ENCODE measurements around the gene NSF.

Gene NSF

DNA sequence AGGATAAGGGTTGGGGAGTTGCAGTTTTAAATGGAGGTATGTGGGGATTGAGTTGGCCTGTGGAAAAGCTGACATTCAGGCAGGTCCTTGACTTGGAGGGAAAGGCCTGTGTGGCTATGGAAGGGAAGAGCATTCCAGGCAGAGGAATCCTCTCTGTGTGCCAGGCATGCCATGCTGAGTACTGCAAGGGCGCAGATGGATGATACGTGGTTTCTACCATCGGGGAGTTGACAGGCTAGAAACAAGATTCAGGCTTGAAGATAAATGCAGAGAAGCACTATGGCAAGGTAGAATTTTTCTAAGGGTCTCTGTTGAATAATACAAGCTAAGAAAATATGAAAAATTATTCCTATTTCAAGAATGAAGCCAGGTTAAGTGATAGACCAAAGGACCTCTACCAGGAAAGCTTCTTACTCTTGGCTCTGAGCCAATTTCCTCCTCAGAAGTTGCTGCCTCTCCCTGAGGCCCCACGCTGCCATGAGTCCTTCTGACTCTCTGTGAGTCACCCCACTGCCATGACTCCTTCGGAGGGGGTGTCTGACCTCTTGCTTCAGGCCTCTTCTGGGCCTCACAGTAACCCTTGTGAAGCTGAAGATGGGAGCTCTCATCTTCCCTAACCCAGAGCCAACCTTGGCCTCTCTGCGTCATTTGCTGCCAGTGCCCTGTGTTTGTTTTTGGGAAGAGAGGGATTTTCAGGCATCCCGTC, 152.2 kb downstream of the NSF start:
- Mint-ChIP-seq H3K27ac (no peak overlapping the region), H3K4me1 (no peaks in the 10 kb centered on the region), H3K36me3 (ENCODE audit: low read depth) (peaks cover 8% of the 10 kb centered on the region), H3K9me3 (no peaks in the 10 kb centered on the region), H3K4me3 (no peak overlapping the region), H3K27me3 (ENCODE audit: low read depth) (no peaks in the 10 kb centered on the region)
- TF ChIP-seq, protein P1, sequence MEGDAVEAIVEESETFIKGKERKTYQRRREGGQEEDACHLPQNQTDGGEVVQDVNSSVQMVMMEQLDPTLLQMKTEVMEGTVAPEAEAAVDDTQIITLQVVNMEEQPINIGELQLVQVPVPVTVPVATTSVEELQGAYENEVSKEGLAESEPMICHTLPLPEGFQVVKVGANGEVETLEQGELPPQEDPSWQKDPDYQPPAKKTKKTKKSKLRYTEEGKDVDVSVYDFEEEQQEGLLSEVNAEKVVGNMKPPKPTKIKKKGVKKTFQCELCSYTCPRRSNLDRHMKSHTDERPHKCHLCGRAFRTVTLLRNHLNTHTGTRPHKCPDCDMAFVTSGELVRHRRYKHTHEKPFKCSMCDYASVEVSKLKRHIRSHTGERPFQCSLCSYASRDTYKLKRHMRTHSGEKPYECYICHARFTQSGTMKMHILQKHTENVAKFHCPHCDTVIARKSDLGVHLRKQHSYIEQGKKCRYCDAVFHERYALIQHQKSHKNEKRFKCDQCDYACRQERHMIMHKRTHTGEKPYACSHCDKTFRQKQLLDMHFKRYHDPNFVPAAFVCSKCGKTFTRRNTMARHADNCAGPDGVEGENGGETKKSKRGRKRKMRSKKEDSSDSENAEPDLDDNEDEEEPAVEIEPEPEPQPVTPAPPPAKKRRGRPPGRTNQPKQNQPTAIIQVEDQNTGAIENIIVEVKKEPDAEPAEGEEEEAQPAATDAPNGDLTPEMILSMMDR (IDR thresholded peaks at IDR 0.05; ENCODE audit: unreplicated experiment in 3 of 3), result no peak

DNA sequence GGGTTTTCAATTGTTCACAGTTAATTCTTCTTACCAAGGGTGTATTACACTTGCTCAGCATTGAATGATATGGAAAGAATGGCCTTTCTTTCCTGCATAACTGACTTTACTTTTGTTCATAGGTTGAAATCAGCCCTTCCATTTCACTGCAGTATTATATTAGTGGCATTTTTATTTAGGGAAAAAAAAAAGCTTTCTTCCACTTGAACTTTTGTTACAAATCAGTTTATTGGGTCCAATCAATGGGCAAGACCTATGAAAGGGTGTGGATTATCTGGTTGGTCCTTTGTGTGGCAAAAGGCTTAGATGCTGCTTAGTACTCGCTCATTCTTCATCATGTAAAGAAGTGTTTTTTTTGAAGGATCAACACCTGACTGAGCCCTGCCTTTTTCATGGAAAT, 154.0 kb downstream of the NSF start:
- no peaks in the 10 kb centered on the region for H3K4me1 Mint-ChIP-seq
- no peak overlapping the region for H3K4me3 Mint-ChIP-seq
- TF ChIP-seq, protein P1 (IDR thresholded peaks at IDR 0.05; ENCODE audit: unreplicated experiment in 3 of 3), result no peak
- no peak overlapping the region for H3K27ac Mint-ChIP-seq
- no peaks in the 10 kb centered on the region for H3K9me3 Mint-ChIP-seq
- peaks cover 10% of the 10 kb centered on the region for H3K36me3 Mint-ChIP-seq (ENCODE audit: low read depth)
- no peaks in the 10 kb centered on the region for H3K27me3 Mint-ChIP-seq (ENCODE audit: low read depth)

DNA sequence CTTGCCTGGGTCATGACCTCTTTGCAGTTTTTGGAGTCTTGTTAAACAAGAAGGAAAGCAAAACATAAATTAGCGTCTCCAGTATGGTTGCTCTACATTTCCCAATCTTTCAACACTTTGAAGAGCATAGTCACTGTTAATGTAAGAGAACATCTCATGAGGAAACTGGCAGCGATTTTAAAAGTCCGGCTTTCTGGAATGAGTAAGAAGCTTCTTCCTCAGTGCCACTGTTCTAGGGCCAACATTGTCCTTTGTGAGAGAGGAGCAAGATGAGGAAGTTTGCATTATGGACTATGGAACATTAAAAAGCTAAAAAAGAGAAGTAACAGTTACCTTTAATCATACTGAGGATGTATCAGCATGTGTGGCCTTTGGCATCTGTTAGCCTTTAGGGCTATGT, 154.9 kb downstream of the NSF start:
- no peak overlapping the region for H3K4me3 Mint-ChIP-seq
- no peaks in the 10 kb centered on the region for H3K9me3 Mint-ChIP-seq
- TF ChIP-seq, protein P1 (IDR thresholded peaks at IDR 0.05; ENCODE audit: unreplicated experiment in 3 of 3), result no peak
- H3K36me3 Mint-ChIP-seq (ENCODE audit: low read depth), result peaks cover 15% of the 10 kb centered on the region
- no peaks in the 10 kb centered on the region for H3K27me3 Mint-ChIP-seq (ENCODE audit: low read depth)
- no peak overlapping the region for H3K27ac Mint-ChIP-seq
- no peaks in the 10 kb centered on the region for H3K4me1 Mint-ChIP-seq

GRCh38 chr17:46751425-46751824, 161.0 kb downstream of the NSF start:
- Mint-ChIP-seq H3K27me3 (ENCODE audit: low read depth) (no peaks in the 10 kb centered on the region), H3K27ac (no peak overlapping the region), H3K36me3 (ENCODE audit: low read depth) (peaks cover 26% of the 10 kb centered on the region), H3K9me3 (no peaks in the 10 kb centered on the region), H3K4me3 (no peak overlapping the region), H3K4me1 (peaks cover 7% of the 10 kb centered on the region)
- TF ChIP-seq, protein P1 (IDR thresholded peaks at IDR 0.05; ENCODE audit: unreplicated experiment in 3 of 3), result no peak

DNA sequence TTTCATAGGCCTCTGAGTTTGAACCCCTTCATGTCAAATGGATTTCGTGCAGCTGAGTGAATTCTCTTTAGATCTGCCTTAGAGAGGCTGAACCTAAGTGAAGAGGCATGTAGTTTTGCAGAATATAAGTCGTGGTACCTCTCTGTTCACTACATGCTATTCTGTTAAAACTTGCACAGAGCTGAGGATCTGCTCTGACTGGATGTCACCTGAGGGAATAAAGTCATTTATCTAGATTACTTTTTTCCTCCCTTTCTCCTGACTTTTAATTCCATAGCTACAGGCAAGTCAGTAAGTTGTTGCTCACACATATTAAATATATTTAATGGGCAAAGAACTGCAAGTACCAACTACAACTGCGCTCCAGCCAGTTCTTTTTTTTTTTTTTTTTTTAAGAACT, 163.3 kb downstream of the NSF start:
- Mint-ChIP-seq H3K9me3 (no peaks in the 10 kb centered on the region), H3K27ac (no peak overlapping the region), H3K36me3 (ENCODE audit: low read depth) (peaks cover 29% of the 10 kb centered on the region), H3K4me1 (peaks cover 17% of the 10 kb centered on the region), H3K27me3 (ENCODE audit: low read depth) (no peaks in the 10 kb centered on the region), H3K4me3 (no peak overlapping the region)
- TF ChIP-seq, protein P1 (IDR thresholded peaks at IDR 0.05; ENCODE audit: unreplicated experiment in 3 of 3), result no peak

DNA sequence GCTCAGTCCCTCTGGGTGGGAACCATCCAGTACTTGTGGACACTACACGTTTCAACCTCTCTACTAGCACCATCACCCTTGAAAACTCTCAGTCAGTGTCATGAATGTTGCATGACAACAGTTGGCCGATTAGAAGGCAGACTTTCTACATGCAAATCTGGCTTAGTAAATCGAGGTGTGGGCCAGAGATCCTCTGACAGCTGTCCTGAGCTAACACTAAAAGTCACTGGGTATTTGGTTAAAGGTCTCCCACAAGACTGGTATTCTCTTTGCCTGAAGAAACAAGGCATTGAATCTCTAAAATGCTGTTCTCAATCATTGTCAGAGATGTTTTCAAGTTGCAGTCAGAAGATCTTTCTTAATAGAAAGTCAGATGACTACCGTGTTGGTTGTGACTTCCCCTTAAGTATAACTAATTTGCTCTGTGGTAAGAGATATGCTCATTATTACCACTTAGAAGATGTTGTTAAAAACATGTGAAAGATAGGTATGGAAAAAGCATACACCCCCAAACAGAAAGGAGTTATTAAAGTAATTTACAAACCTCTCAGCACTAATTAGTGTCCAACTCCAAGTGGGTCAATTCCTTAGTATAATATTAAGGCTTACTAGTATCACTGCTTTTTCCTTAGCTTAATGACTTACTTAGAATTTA, 165.7 kb downstream of the NSF start:
- no peaks in the 10 kb centered on the region for H3K9me3 Mint-ChIP-seq
- H3K4me3 Mint-ChIP-seq, result no peak overlapping the region
- peaks cover 17% of the 10 kb centered on the region for H3K4me1 Mint-ChIP-seq
- peaks cover 28% of the 10 kb centered on the region for H3K36me3 Mint-ChIP-seq (ENCODE audit: low read depth)
- TF ChIP-seq, protein P1 (IDR thresholded peaks at IDR 0.05; ENCODE audit: unreplicated experiment in 3 of 3), result no peak
- no peak overlapping the region for H3K27ac Mint-ChIP-seq
- no peaks in the 10 kb centered on the region for H3K27me3 Mint-ChIP-seq (ENCODE audit: low read depth)
